HK-2 (cell line): ENCODE measurements around the gene RRAS2.
"Not testable (repeated sequence)": the region's sequence is repeated elsewhere in the genome, so short reads cannot be mapped to it uniquely, and the experiment has no call there.

Experiments used
- DNase-seq: peaks from one replicate; pipeline ENCODE4 v3.0.0-alpha.2; 2018; ENCODE audit not compliant: unreplicated experiment

RRAS2 gene

GRCh38 chr11:14258221-14258935, 100.6 kb downstream of the RRAS2 start:
- no peak for DNase-seq

GRCh38 chr11:14255238-14255534, 103.8 kb downstream of the RRAS2 start:
- DNase-seq = no peak

- DNase-seq = no peak
Observed at GRCh38 chr11:14254533-14255237, 104.3 kb downstream of the RRAS2 start.

- DNase-seq = no peak
Observed at GRCh38 chr11:14253840-14254239, 105.1 kb downstream of the RRAS2 start.

GRCh38 chr11:14253421-14253820, 105.6 kb downstream of the RRAS2 start:
- no peak for DNase-seq

- not testable (repeated sequence) for DNase-seq
Observed at GRCh38 chr11:14252501-14252900, 106.5 kb downstream of the RRAS2 start.

GRCh38 chr11:14251754-14252153, 107.2 kb downstream of the RRAS2 start:
- DNase-seq = no peak

GRCh38 chr11:14249121-14249963, 109.6 kb downstream of the RRAS2 start:
- no peak for DNase-seq

GRCh38 chr11:14248580-14248981, 110.4 kb downstream of the RRAS2 start:
- DNase-seq = no peak

GRCh38 chr11:14245444-14245843, 113.5 kb downstream of the RRAS2 start:
- no peak for DNase-seq

- no peak for DNase-seq
Observed at GRCh38 chr11:14244926-14245325, 114.1 kb downstream of the RRAS2 start.

GRCh38 chr11:14242733-14243132, 116.2 kb downstream of the RRAS2 start:
- DNase-seq = no peak

GRCh38 chr11:14242187-14242586, 116.8 kb downstream of the RRAS2 start:
- no peak for DNase-seq

GRCh38 chr11:14240951-14241350, 118.0 kb downstream of the RRAS2 start:
- DNase-seq = no peak

GRCh38 chr11:14240221-14240620, 118.8 kb downstream of the RRAS2 start:
- no peak for DNase-seq

GRCh38 chr11:14237444-14237961, 121.5 kb downstream of the RRAS2 start:
- no peak for DNase-seq

GRCh38 chr11:14235701-14236100, 123.3 kb downstream of the RRAS2 start:
- DNase-seq = no peak

- DNase-seq = no peak
Observed at GRCh38 chr11:14234446-14234845, 124.5 kb downstream of the RRAS2 start.

GRCh38 chr11:14232652-14233051, 126.3 kb downstream of the RRAS2 start:
- no peak for DNase-seq

- no peak for DNase-seq
Observed at GRCh38 chr11:14230407-14230806, 128.6 kb downstream of the RRAS2 start.

GRCh38 chr11:14229472-14229871, 129.5 kb downstream of the RRAS2 start:
- DNase-seq = no peak

- no peak for DNase-seq
Observed at GRCh38 chr11:14228356-14228755, 130.6 kb downstream of the RRAS2 start.
